GM18502 (cell line): Measurements from ENCODE around the gene DHCR24.

Source experiments
- ATAC-seq: cut with Tn5 transposase; IDR thresholded peaks from one replicate; pipeline ENCODE4 v1.9.1; 2021; ENCODE audit warnings: mild to moderate bottlenecking; ENCODE audit not compliant: unreplicated experiment, poor library complexity

Gene DHCR24

DNA sequence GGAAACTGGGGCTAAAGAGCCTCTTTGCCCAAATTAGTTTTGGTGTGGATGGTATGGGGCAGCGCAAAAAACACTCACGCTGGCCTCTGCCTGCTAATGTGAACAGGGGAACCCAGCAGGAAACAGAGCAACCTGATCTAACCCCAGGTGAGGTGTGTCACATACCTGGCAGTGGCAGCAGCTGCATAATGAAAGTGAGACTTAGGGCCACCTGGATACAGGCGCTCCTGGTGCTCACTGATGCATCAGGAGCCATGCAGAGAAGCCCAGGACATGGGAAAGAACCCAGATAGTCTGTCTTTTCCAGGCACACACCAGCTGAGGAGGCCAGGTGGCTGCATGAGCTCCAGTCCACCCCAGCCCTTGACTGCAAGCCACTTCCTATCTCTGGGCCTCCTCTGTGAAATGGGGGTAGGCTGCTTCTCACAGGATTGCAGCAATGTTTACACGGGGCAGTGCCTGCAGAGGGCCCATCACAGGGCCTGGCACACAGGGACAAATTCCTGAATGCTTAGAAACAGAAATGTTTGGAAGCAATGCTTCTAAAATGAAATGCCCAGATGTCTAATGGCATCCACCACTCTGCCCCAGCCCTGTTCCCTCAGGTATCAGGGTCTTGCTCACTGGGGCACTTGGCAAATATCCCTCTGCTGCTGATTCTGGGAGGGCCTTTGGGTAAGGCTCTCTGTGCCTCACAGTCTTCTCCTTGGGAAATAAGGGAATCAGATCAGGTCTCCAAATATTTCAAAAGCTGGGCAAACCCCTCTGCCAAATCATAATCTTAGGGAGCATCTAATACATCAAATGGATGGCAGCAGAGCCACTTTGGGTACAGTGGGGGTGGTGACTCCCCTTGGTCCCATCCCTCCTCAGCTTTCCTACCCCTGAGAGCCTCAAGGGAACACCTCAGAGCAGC lies 19.9 kb downstream of the DHCR24 start:
- no peak for ATAC-seq

DNA sequence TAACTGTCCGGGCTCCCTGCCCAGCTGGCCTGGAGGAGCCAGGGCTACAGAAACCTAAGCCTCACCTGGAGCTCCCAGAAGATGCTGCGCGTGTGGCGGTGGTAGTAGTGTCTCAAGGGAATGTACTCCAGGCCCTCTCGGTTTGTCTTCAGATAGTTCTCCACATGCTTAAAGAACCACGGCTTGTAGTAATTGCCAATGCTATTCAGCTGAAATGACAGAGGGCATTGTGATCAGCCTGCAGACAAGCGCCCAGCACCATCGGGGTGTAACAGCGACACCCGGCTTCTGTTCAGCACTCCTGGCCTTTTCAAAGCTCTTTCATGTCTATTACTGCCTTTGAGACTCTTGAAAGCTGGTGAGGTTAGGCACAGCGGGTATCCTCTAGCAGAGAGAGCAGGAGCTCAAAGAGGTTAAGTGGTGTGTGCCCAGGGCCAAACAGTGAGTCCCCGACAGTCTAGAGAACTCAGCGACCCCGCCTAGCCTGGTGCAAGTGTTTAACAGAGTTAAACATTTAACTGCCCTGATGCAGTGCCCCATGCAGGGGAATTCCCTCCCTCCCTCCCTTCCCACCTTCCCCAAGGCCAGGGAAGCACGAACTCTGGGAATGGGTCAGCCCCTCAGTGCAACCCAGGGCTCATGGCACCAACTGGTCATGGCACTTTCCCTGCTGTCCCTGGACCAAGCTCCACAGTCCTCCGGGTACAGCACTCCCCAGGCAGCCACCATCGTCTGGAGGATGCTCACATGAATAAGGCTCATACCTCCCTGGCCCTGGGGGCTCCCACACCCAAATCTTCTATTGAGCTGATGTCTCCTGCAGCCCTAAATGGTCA lies 21.5 kb downstream of the DHCR24 start:
- ATAC-seq: no peak

DNA sequence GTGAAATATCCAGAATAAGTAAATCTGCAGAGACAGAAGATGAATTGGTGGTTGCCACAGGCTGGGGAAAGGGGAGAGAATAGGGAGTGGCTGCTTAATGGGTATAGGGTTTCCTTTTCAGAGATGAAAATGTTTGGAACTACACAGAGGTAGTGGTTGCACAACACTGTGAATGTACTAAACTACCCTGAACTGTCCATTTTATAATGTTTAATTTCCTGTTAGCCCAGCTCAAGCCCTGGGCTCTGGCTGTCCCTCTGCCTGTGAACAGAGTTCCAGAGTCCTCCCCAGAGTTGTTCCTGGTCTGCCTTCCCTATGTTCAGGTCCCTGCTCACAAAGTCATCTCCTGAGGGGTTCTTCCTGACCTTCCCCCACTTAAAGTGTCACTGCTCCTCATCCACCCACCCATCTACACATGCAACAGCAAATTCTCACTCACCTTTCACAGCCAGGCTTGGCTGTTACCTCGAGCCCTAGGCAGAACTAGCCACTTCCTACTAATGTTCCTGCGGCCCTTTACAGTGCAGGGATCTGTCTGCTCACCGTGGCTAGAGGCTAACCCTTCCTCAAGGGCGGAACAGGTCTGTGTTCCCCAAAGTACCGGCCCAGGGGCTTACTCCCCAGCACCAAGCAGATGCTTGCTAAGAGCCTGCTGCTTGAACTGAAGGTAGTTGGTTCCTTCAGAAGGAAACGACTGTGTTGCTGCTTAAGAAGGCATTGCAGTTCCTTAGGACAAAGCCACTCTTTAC lies 22.4 kb downstream of the DHCR24 start:
- no peak for ATAC-seq

DNA sequence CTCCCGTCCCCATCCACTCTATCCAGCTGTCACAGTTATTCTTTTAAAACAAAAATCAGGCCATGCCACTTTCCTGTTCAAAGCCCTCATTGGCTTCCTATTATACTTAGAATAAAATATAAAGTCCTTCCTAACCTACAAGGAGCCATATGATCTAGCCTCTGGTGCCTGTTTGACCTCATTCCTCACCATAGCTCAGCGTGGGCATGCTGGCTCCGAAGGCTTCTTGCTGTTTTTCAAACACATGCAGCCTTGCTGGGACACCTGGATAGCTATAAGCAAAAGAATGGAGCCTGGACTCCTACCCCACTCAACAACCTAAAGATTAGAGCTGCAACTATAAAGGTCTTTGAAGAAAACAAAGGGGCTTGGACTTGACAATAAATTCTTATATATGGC lies 23.7 kb downstream of the DHCR24 start:
- ATAC-seq: no peak

DNA sequence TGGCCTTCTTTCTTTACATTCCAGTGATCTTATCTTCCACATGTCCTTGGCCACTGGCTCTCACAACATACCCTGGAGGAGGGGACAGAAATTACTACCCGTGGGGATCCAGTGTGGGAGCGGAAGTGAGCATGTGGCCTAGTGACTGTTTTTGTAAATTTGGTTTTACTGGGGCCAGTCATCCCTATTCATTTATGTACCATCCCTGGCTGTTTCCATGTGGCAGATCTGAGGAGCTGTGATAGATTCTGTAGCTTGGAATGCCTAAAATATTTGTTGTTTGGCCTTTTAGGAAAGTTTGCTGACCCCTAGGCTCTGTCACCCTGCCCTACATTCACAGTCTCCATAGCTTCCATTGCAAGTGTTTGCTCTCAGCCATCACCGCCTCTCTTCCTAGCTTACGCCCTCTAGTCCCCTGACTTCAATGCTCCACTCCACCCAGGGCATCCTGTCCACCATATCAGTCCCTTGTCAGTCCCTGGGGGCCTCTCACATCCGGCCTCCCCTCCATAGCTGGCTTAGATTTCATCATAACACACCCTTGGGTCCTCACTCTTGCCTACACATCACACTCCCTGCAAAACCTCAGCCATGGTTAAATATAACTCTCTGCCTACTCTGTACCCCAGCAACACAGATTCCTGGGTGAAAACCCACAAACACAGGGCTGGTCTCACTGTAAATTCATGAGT lies 25.8 kb downstream of the DHCR24 start:
- ATAC-seq: peak; percentile 54

DNA sequence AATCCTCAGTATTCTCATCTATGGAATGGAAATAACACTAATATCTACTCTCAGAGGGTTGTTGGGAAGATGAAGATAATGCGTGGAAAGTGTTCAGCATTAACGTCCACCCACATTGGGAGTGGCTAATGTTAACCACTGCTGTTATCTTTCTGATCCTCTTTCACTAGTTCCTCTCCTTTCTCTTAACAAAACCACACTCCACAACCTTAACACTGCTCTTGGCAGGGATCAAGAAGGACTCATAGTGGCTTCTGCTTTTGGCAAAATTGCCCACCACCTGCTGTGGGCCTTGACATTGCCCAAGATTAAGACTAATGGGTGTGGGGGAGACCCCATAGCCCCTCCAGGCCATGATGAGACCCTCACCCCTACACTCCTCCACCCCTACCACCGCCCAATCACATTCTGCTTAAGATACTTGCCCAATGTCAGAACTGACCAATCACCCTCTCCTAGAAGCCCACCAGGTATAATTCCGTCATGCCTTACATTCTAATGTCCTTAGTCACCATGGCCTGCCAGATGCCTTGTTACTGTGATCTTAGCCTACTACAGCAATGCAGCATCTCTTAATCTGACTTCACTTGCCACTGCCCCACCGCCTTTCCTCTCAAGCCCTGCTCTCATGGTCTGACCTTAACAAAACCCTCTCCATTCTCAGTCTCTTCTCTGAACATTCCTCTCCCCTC lies 27.1 kb downstream of the DHCR24 start:
- no peak for ATAC-seq

DNA sequence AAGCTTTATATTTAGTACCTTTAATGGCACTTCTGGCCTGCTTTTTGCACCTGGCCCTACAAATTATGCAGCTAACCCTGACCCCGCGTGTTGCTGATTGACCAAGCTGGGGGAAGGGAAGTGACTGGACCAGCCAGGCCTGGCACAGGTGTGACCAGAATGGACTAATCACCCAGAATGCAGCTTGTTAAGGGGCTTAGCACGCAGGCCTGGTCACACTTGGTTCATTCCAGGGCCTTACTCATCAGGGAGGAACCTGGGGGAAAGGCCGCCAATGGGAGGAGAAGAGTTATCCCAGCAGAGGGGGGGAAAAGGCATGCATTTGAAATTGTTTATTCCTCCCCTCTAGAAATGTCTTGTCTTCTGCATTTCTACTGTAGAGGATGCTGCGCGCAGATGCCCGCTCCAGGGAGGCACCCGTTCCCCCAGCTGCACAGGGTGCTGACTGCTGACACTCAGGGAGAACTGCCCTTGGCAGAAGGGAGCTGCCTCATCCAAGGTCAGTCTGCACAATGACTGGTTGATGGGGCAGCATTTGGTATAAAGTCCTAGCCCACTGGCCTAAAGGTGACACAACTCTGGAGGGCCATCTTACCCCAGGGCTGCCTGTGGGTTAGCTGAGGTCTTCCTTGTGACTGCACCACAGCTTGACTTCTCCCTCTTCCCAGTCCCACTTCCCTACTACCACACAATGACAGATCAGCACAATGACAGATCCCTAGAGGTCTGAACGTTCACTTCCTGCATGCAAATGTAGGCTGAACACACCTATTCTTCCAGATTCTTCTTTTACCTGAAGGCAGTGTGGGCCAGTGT lies 29.0 kb downstream of the DHCR24 start:
- no peak for ATAC-seq

DNA sequence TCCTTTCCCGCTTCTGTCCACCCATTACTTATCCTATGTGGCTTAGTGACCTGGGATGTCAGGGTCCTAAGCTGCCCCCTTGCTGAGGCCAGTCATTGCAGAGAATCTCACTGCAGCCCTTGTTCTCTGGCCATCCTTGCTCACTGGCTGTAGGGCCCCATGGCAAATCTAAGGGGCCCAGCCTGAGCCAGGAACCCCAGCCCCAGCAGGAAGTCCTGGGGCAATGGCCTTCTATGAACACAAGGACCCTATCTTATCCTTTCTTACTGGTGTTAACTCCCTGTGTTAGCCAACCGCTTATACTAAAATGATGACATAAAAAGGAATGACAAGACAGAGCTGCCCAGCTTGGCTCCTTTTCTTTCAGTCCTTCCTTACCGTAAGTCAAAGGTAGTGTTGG lies 29.9 kb downstream of the DHCR24 start:
- ATAC-seq: no peak

DNA sequence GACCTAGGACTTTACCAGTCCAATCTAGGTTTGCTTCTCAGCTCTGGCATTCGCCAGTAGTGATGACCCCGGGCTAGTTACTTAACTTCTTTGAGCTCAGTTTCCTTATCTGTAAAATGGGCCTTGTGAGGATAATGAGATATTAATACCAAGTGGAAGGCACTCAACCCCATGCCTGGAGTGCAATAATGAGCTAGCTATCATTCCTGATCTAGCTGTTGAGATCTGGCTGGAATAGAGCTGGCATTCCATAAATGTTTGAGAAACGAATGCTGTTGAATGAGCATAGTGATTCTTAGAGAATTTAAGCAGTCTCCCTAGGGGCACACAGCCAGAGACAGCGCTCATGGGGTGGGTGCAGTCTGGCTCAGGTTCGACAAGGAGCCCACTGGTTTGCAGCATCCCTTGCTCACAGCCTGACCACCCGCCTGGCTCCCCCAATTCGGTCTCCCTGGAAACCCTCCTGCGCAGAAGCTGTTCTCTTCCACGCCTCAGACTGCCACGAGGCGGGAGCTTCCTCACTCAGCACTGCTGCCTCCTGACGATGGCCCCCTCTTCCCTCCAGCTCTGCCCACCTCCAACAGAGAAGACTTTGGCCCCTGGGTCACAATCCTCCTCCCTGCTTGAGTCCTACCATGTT lies 32.5 kb downstream of the DHCR24 start:
- ATAC-seq: no peak

DNA sequence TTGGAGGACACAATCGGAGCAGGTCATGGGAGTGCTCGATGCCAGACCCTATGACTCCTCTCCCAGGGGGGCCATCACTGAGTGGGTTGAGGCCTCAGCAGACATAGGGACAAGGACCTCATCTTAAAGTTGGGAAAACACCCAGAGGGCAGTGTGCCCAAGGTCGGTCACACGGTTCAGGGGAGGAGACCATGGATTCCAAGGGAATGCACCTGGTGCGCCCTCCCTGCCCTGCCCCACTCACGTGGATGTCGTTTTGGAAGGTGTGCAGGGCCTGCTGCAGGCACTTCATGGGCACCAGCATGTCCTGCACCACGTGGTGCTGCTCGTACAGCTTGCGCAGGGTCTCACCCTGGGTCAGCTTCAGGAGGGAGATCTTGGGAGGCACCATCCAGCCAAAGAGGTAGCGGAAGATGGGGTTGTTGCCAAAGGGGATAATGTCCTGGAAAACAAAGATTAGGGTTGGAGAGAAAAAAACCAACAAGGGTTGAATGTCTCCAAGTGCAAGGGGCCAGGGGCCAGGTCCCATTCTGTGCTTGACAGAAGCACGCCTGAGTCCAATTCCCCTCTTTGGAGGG lies 33.1 kb downstream of the DHCR24 start:
- no peak for ATAC-seq

DNA sequence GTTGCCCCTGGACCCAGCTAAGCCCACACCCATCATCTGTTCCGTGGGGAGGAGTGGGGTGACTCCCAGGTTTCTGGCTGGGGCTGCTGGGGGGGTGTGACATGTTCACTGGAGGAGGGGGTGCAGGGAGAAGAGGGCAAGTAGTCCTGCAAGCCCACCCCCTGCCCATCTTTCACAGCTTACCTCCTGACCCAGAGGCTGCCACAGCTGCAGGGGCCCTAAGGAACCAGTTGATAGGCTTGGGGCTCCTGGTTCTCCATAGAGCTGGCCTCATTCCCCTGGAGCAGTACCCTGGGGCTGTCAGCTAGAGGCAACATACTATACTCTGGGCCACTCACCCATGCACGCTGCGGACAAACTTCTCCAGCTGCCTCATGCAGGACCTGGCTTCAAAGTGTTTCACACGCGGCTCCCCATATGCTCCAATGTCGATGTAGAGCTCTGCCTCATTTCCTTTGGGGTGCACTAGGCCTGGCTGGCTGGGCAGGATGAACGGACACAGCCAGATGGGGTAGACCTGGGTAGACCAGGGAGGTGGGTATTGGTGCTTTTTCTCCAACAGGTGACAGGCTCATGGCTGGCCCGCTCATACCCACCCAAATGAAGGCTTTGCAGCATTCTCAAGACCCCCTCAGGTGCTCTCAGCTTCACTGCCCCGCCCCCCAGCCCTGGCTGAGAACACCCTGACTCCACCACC lies 33.8 kb downstream of the DHCR24 start:
- no peak for ATAC-seq

DNA sequence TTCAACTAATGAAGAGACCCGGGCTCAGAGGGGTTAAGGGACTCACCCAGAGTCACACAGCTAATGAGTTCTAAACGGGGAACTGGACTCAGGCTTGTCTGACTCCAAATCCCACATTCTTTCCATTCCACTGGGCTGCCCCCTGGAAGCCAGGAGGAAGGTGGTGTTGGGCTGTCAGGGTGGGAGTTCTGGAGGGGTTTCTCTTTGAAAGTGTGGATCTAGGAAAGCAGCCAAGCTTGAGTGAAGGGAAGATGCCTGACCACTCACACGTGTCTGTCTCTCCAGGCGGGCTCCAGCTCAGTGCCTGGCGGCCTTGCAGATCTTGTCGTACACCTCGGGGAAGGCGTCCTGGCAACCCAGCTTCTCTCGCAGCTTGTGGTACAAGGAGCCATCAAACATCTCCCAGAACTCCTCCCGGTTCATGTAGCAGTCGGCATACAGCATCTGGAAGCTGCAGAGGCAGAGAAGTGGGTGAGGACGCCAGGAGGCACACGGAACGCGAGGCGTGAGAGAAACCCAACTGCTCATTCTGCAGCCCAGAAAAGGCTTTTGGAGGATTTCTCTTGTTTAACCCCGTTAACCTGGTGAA lies 35.0 kb downstream of the DHCR24 start:
- ATAC-seq: no peak

DNA sequence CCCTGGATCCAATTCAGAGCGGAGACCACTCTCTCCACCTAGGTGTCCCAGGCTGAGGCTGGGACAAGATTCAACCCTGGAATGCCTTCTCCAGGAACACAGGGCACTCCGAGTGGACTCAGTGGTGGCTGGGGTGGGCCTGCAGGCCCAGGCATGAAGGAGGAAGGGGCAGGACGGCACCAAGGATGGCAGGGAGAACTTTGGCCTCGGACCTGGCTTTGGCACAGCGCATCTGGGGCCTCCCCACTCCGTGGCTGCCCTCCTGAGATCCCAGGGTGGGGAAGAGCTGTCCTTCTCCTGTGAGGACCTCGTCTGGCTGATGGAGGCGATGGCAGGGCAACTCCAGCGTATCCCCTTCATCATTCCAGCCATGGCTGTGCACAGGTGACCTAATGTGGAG lies 35.6 kb downstream of the DHCR24 start:
- ATAC-seq: no peak

DNA sequence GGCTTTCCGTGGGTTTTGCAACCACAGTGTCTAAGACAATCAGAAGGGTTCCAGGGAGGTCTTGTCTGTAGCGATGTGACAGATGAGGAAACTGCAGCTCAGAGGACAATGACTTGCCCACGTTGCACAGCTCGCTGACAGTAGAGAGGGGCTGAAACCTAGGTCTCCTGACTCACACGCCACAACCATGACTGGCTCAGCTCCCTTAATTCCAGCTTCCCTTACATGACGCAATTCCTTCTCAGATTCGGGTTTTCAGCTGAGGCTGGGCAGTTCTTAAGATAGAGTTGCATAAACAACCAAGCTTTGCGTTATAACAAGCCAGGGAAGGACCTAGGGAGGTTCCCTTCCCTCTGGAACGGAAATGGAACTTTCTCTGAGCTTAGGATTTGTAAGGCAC lies 36.3 kb downstream of the DHCR24 start:
- ATAC-seq: no peak

DNA sequence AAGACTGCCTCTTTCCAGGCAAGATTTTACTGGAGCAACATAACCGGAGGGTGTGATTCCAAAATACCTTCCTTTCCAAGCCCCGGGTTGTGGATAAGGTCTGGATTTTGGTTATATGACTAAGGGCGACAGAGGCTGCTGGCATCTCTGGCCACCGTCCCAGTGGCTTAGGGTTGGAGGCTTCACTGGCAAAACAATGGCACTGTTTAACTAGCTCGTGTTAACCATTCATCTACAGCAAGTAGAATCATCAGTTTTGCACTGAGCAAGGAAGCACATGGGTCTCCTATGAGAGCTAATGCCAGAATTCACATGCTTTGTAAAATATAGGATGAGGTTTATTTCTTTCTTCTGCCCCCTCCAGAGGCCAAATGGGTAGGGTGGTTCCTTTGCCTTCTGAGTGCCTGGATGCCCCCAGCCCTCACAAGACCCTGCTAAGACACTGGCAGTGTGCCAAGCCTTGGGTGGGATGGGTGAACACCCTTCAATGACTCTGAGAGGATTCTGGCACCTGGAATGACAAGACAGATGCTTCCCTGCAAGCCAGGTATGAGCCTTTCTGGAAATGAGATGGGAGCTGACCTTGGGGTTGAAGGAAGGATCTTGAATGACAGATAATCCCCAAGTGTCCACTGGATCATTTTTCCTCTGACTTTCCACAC lies 36.8 kb downstream of the DHCR24 start:
- ATAC-seq: no peak

DNA sequence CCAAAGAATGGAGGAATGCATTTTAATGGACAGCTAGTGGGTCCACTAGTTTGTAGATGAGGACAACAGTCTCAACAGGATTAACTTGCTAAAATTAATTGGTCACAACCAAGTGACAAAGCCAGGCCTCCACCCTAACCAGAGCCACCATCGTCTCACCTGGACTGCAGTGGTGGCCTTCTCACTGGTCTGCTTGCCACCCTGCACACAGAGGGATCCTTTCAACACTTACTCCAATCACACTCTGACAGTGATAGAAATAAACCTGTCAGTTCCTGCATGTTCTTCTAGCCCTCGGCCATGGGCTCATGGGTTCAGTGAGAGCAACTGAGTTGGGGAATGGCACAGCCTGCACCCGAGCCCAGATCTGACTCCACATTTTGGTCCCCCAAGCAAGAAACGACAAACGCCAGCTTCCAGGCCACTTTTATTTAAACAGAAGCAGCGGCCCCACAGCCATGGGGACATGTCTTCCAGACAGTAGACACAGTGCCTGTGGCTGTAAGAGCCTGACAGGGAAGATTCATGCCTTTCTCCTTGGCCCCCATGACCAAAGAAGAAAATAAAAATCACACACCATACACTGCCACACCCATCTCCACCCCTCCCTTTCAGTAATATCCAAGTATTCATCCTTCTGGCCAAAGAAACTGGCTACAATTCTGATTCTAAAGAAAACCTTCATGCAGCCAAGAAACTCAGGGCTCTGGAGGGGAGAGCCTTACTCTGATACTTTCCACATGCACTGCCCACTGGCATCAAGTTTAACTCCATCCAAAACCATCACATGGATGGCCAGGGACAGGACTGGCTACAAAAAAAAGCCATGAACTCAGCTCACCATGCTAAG lies 37.6 kb downstream of the DHCR24 start:
- no peak for ATAC-seq
